HG02623 (cell line): Measurements from ENCODE around the gene SEC22A.
A peak's percentile ranks its signal among the peaks of the same experiment; 100 is the strongest.
"Not testable (repeated sequence)": the region's sequence is repeated elsewhere in the genome, so short reads cannot be mapped to it uniquely, and the experiment has no call there.

ENCODE experiments used
- ATAC-seq: cut with Tn5 transposase; IDR thresholded peaks from one replicate; pipeline ENCODE4 v1.9.1; 2021; ENCODE audit warnings: moderate library complexity; ENCODE audit not compliant: unreplicated experiment

The SEC22A gene

GRCh38 chr3:123169930-123170329, 31.8 kb upstream of the SEC22A start:
- no peak for ATAC-seq

GRCh38 chr3:123180791-123181190, 21.0 kb upstream of the SEC22A start:
- no peak for ATAC-seq

GRCh38 chr3:123186695-123187094, 15.0 kb upstream of the SEC22A start:
- ATAC-seq, result no peak

- no peak for ATAC-seq
Observed at GRCh38 chr3:123188058-123188457, 13.7 kb upstream of the SEC22A start.

- no peak for ATAC-seq
Observed at GRCh38 chr3:123193448-123194101, 8.2 kb upstream of the SEC22A start.

GRCh38 chr3:123194552-123194951, 7.2 kb upstream of the SEC22A start:
- ATAC-seq, result no peak

GRCh38 chr3:123198372-123198771, 3.4 kb upstream of the SEC22A start:
- ATAC-seq, result no peak

GRCh38 chr3:123201223-123201556, 553 bp upstream of the SEC22A start:
- no peak for ATAC-seq

GRCh38 chr3:123202451-123202850, 708 bp downstream of the SEC22A start:
- ATAC-seq, result no peak

- ATAC-seq, result no peak
Observed at GRCh38 chr3:123218990-123219389, 17.2 kb downstream of the SEC22A start.

GRCh38 chr3:123221369-123221768, 19.6 kb downstream of the SEC22A start:
- ATAC-seq, result not testable (repeated sequence)

- no peak for ATAC-seq
Observed at GRCh38 chr3:123225016-123225415, 23.3 kb downstream of the SEC22A start.

- no peak for ATAC-seq
Observed at GRCh38 chr3:123226549-123226948, 24.8 kb downstream of the SEC22A start.

GRCh38 chr3:123229145-123229544, 27.4 kb downstream of the SEC22A start:
- ATAC-seq, result no peak

GRCh38 chr3:123236902-123237301, 35.2 kb downstream of the SEC22A start:
- ATAC-seq, result no peak

- ATAC-seq, result not testable (repeated sequence)
Observed at GRCh38 chr3:123239186-123239585, 37.4 kb downstream of the SEC22A start.

- ATAC-seq, result no peak
Observed at GRCh38 chr3:123239756-123240155, 38.0 kb downstream of the SEC22A start.

GRCh38 chr3:123244128-123244527, 42.4 kb downstream of the SEC22A start:
- ATAC-seq, result no peak

GRCh38 chr3:123246866-123247265, 45.1 kb downstream of the SEC22A start:
- no peak for ATAC-seq

GRCh38 chr3:123256256-123256655, 54.5 kb downstream of the SEC22A start:
- no peak for ATAC-seq

- no peak for ATAC-seq
Observed at GRCh38 chr3:123258359-123258758, 56.6 kb downstream of the SEC22A start.

- ATAC-seq, result no peak
Observed at GRCh38 chr3:123258811-123259420, 57.2 kb downstream of the SEC22A start.

- ATAC-seq, result peak; percentile 52
Observed at GRCh38 chr3:123261666-123262065, 59.9 kb downstream of the SEC22A start.
